SIG-M5 treated with dmso at 0.1 percent for 504 hours (cell line): ENCODE measurements around the gene ZNF235.
A peak's percentile ranks its signal among the peaks of the same experiment; 100 is the strongest.
"Not testable (repeated sequence)": the region's sequence is repeated elsewhere in the genome, so short reads cannot be mapped to it uniquely, and the experiment has no call there.

Source experiments
- DNase-seq: peaks from one replicate; lab custom pipeline; 2025; ENCODE audit not compliant: unreplicated experiment; lab: John Stamatoyannopoulos, UW

The ZNF235 gene

DNA sequence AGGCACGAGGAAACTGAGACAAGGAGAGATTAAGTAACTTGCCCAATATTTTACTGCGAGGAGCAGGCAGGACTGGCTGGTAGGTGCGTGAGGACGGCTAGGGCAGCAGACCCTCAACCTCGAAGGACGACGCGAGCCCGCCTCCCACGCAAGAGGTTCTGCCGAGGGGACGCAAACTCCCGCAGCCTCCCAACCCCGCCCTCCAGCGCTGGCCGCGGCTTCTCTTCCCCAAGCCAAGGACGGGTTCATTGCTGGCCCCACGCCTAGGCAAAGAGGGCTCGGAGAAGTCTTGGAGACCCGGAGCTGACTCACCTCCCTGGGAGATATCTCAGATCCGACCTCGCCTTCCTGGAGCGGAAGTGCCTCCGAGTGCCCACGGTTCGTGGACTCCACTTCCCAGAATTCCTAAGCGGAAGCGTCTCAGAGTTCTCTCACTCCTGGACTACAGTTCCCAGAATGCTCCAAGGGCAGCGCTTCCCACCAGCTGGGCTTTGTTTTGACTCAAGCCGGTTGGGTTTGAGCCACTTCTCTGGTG is at the start of gene ZNF235:
Gene ZNF235, minus strand, starts transcription at position 367 of the 535 bp plus-strand sequence. CDS start 1,621 bp downstream, outside the sequence.
- peak; percentile 92 for DNase-seq

GRCh38 chr19:44346556-44346955 is 41.7 kb upstream of the ZNF235 start:
- DNase-seq: no peak

DNA sequence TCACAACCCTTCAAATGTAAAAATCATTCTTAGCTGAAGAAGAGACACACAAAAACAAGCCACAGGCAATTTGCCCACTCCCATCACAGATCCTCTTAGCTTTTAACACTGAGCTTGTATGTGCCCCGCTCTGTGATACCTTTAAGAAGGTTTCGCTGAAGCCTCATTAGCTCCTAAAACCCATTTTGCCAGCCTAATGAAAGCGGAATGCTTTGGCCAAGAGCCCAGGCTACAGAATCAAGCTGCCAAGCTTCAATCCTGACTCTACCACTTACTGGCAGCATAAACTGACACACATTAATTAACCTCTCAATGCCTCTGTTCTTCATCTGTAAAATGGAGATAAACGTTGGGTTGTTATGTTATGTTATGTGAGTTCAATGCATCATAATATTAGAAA is 41.1 kb upstream of the ZNF235 start:
- no peak for DNase-seq

GRCh38 chr19:44344255-44344654 is 39.4 kb upstream of the ZNF235 start:
- DNase-seq: no peak

- DNase-seq: no peak
Observed at GRCh38 chr19:44341794-44342193, 37.0 kb upstream of the ZNF235 start.

GRCh38 chr19:44334639-44335038 is 29.8 kb upstream of the ZNF235 start:
- DNase-seq: not testable (repeated sequence)

DNA sequence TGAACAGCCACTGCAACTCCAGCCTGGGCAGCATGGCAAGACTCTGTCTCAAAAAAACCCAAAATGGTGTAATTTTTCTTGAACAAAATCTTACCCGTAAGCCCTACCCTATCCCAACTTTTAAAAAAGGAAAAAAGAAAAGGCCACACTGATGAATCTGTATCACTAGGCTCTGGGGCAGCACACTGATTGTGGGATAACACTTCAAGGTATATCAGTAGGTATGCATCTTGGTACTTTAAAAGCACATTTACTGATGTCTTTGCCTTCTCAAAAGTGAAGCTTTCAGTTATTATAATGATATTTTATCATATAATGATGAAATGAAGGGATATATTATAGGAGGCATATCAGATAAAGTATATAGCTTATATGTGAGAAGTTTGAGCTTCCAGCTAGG is 27.3 kb upstream of the ZNF235 start:
- DNase-seq: no peak

DNA sequence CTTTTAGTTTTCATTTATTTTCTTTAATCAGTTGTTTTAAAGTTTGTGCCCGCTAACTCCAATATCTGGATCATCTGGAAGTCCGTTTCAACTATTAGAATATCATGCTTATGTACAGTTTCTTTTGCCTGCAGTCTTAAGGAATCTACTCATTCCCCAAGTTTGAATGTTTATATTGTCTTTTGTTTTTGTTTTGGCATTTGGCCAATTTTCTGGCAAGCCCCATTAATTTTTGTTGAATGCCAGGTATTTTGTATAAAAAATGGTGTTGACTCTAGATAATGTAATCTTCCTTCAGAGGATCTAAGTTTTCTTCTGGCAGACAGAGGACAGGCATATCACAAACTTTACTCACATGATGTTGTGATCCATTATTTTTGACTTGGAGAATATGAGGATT is 11.1 kb upstream of the ZNF235 start:
- no peak for DNase-seq

GRCh38 chr19:44313231-44313630 is 8.4 kb upstream of the ZNF235 start:
- no peak for DNase-seq

GRCh38 chr19:44308011-44308410 is 3.2 kb upstream of the ZNF235 start:
- peak; percentile 6 for DNase-seq

- no peak for DNase-seq
Observed at GRCh38 chr19:44306283-44306682, 1.5 kb upstream of the ZNF235 start.

DNA sequence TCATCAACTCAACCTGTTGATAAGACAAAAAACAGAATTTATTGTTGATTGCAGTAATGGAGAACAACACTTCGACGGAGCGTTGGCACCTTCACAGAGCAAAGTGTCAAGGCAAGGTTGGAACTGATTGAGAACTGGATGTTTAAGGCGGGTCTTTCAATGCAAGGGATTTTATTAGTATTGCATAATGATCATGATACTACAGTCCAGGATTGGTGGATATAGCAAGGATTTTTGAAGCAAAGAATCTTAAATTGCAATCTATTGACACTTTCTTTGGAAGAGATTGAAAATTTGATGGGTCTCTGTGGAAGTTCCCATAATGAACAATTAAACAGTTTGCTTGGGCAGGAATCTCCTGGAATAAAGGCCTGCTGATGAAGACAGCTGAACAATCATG is 632 bp upstream of the ZNF235 start:
- no peak for DNase-seq

- DNase-seq: no peak
Observed at GRCh38 chr19:44303976-44304568, 753 bp downstream of the ZNF235 start.

DNA sequence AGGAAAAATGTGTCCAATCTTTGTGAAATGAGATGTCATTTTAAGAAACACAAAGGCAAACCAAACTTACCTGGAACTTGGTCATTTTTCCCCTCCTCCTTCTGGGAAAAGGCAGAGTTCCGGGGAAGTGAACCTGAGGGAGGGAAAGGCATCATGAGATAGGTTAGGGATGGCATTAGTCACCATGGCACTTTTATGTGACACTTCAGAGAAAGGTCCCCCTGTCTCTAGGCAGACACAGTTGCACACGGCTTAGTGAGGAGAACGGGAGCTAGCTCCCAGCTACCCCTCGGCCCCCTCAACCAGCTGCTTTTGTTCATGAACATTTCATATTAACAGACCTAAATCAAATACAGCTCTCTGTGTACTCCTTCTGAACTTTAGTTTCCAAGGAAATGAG is 1.5 kb downstream of the ZNF235 start:
- DNase-seq: no peak

DNA sequence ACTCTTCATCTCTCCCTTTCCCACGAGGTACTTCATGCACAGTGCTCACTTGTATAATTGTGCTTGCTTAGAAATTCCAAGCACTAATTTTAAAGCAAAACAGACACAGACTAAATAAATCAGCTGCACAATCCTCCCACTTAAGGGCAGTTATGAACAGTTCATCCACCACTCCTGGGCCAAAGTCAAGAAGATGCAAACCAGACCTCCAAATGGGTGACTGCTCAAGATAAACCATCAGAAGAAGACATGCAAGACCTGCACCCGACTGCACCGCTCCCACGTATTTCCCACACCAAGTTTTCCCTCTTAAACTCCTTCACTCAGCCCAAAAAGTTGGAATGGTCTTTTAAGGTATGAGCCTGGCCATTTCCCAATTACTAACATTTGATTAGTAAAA is 19.9 kb downstream of the ZNF235 start:
- no peak for DNase-seq

- DNase-seq: no peak
Observed at GRCh38 chr19:44282846-44283245, 22.0 kb downstream of the ZNF235 start.

DNA sequence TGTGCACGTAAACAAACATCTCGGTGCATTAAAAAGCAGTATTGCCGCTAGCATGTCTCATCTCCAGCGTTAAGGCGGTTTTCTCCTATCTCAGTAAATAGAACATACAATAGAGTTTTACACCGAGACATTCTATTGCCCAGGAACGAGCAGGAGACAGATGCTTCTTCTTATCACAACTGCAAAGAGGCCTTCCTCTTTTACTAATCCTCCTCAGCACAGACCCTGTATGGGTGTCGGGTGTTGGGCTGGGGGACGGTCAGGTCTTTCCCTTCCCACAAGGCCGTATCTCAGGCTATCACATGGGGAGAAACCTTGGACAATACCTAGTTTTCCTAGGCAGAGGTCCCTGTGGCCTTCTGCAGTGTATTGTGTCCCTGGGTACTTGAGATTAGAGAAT is 23.9 kb downstream of the ZNF235 start:
- no peak for DNase-seq

GRCh38 chr19:44278181-44278690 is 26.6 kb downstream of the ZNF235 start:
- DNase-seq: no peak

DNA sequence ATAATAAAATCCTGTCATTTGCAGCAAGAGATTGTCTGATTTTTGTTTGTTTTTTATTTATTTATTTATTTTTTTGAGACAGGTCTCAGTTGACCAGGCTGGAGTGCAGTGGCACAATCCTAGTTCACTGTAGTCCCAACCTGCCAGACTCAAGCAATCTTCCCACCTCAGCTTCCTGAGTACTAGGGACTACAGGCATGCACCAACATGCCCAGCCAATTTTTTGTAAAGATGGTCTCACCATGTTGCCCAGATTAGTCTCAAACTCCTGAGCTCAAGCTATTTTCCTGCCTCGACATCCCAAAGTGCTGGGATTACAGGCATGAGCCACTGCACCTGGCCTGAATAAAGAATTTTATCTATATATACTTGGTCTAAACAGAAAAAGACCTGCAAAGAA is 27.5 kb downstream of the ZNF235 start:
- no peak for DNase-seq

GRCh38 chr19:44260695-44261446 is 44.0 kb downstream of the ZNF235 start:
- no peak for DNase-seq

DNA sequence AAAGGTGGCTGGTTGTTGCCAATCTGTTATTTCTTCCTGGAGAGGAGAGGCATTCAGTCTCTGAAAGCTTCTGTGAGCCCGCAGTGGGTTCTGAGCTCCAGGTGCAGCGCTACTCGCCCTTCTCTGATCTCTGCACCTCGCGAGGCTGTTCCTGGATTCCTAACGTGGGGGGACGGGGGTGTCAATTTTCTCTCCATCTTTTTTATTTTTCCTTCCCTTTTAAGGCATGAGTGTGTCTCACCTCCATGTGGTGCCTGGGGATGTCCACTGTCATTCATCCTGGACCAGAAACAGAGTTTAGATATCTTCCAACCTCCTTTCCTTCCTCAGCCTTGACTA is 44.5 kb downstream of the ZNF235 start:
- no peak for DNase-seq

DNA sequence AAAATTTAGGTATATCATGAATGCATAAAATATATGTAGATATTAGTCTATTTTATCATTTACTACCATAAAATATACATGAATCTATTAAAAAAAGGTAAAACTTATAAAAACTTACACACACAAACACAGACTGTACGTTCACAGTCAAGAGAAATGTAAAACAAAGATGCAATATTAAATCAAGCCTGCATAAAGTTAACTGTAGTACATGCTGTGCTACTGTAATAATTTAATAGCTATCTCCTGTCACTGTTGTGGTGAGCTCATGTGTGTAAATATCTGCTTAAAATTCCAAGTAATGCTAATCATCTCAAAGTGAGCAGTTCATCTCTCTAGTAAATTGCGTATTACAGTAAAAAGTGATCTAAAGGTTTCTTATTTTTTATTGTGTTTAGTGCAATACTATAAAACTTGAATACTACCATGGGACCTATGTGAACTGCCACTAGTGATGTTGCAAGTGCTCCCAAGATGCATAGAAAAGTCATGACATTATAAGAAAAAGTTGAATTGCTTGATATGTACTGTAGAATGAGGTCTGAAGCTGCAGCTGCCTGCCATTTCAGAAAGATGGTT is 45.9 kb downstream of the ZNF235 start:
- DNase-seq: no peak
